GM18526 (cell line): ENCODE data around the gene SDHD.

Source experiments
- POLR2A ChIP-seq: IDR thresholded peaks from 3 replicates; pipeline ENCODE4 v1.6.1; 2011; ENCODE audit not compliant: insufficient read length; ENCODE audit errors: extremely low read depth

The SDHD gene

GRCh38 chr11:112086422-112087191, at the start of gene SDHD, which contains the start of gene TIMM8B:
Gene SDHD, plus strand, starts transcription at chr11:112086873. Its CDS starts 35 bp downstream, at chr11:112086908.
Gene TIMM8B, minus strand, starts transcription at chr11:112086756. Its CDS starts 33 bp downstream, at chr11:112086723.
- TF ChIP-seq POLR2A, result peak; percentile 89

- TF ChIP-seq POLR2A, result no peak
Observed at GRCh38 chr11:112037527-112037926, 49.1 kb upstream of the SDHD start.

- TF ChIP-seq POLR2A, result no peak
Observed at GRCh38 chr11:112042161-112042960, 44.3 kb upstream of the SDHD start.

GRCh38 chr11:112042961-112043304, 43.7 kb upstream of the SDHD start:
- TF ChIP-seq POLR2A, result no peak

- TF ChIP-seq POLR2A, result no peak
Observed at GRCh38 chr11:112044961-112045360, 41.7 kb upstream of the SDHD start.

GRCh38 chr11:112049777-112050176, 36.9 kb upstream of the SDHD start:
- no peak for TF ChIP-seq POLR2A

GRCh38 chr11:112050721-112051120, 36.0 kb upstream of the SDHD start:
- TF ChIP-seq POLR2A, result no peak

GRCh38 chr11:112051768-112052167, 34.9 kb upstream of the SDHD start:
- TF ChIP-seq POLR2A, result no peak

- TF ChIP-seq POLR2A, result no peak
Observed at GRCh38 chr11:112057170-112057569, 29.5 kb upstream of the SDHD start.

GRCh38 chr11:112058103-112058502, 28.6 kb upstream of the SDHD start:
- TF ChIP-seq POLR2A, result no peak

GRCh38 chr11:112062923-112063322, 23.8 kb upstream of the SDHD start:
- TF ChIP-seq POLR2A, result no peak

GRCh38 chr11:112073941-112074811, 12.5 kb upstream of the SDHD start, which contains the start of the genes NKAPD1 and PIH1D2:
Gene NKAPD1, plus strand, starts transcription at chr11:112074299. Its CDS starts 1,276 bp downstream, at chr11:112075575.
Gene PIH1D2, minus strand, starts transcription at chr11:112074017. Its CDS starts 843 bp downstream, at chr11:112073174.
- peak; percentile 53 for TF ChIP-seq POLR2A

- TF ChIP-seq POLR2A, result no peak
Observed at GRCh38 chr11:112082729-112083128, 3.9 kb upstream of the SDHD start.

- no peak for TF ChIP-seq POLR2A
Observed at GRCh38 chr11:112085822-112086421, 751 bp upstream of the SDHD start.

GRCh38 chr11:112087212-112087611, 539 bp downstream of the SDHD start:
- TF ChIP-seq POLR2A, result no peak
